ENCODE measurements around the gene FKBP5.
A peak's percentile ranks its signal among the peaks of the same experiment; 100 is the strongest.
"Not testable (repeated sequence)": the region's sequence is repeated elsewhere in the genome, so short reads cannot be mapped to it uniquely, and the experiment has no call there.

The FKBP5 gene

DNA sequence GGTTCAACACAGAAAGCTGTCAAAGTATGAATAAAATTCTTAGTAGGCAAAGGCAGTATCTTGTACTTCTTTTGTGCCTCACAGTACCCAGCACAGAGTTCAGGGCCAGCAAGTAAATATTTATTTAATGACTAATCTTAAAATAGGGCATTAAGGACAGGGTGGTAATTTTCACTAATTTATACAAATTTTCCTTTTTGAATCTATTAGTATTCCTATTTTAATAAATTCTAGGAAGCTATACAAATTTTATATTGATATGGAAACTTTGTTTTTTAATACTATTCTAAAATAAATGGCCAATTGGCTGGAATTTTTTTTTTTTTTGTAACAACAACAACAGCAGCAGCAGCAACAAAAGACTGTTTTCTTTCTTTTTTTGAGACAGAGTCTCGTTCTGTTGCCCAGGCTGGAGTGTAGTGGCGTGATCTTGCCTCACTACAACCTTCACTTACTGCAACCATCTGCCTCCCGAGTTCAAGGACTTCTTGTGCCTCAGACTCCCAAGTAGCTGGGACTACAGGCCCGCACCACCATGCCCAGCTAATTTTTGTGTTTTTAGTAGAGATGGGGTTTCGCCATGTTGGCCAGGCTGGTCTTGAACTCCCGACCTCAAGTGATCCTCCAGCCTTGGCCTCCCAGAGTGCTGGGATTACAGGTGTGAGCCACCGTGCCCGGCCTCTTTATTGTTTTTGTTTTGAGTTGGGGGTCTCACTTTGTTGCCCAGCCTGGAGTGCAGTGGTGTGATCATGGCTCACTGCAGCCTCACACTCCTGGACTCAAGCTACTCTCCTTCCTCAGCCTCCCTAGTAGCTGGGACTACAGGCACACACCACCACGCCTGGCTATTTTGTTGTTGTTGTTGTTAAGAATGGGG is 85.2 kb downstream of the FKBP5 start:
- no peak overlapping the region for H3K4me3 ChIP-seq (replicated peaks in 1 of 2; ENCODE audit: low read depth in 2 of 2, low read length in 2 of 2)
- TF ChIP-seq, protein P1, sequence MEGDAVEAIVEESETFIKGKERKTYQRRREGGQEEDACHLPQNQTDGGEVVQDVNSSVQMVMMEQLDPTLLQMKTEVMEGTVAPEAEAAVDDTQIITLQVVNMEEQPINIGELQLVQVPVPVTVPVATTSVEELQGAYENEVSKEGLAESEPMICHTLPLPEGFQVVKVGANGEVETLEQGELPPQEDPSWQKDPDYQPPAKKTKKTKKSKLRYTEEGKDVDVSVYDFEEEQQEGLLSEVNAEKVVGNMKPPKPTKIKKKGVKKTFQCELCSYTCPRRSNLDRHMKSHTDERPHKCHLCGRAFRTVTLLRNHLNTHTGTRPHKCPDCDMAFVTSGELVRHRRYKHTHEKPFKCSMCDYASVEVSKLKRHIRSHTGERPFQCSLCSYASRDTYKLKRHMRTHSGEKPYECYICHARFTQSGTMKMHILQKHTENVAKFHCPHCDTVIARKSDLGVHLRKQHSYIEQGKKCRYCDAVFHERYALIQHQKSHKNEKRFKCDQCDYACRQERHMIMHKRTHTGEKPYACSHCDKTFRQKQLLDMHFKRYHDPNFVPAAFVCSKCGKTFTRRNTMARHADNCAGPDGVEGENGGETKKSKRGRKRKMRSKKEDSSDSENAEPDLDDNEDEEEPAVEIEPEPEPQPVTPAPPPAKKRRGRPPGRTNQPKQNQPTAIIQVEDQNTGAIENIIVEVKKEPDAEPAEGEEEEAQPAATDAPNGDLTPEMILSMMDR (IDR thresholded peaks at IDR 0.05; ENCODE audit: low read depth, low read length), result no peak
- DNase-seq (ENCODE audit: low read depth in 2 of 2), result peak; percentile 44 to 53

GRCh38 chr6:35602133-35602946 is 86.4 kb downstream of the FKBP5 start:
- TF ChIP-seq, protein P1 (IDR thresholded peaks at IDR 0.05; ENCODE audit: low read depth, low read length), result no peak
- DNase-seq (ENCODE audit: low read depth in 2 of 2), result peak; percentile 78 to 81
- no peak overlapping the region for H3K4me3 ChIP-seq (replicated peaks in 1 of 2; ENCODE audit: low read depth in 2 of 2, low read length in 2 of 2)

DNA sequence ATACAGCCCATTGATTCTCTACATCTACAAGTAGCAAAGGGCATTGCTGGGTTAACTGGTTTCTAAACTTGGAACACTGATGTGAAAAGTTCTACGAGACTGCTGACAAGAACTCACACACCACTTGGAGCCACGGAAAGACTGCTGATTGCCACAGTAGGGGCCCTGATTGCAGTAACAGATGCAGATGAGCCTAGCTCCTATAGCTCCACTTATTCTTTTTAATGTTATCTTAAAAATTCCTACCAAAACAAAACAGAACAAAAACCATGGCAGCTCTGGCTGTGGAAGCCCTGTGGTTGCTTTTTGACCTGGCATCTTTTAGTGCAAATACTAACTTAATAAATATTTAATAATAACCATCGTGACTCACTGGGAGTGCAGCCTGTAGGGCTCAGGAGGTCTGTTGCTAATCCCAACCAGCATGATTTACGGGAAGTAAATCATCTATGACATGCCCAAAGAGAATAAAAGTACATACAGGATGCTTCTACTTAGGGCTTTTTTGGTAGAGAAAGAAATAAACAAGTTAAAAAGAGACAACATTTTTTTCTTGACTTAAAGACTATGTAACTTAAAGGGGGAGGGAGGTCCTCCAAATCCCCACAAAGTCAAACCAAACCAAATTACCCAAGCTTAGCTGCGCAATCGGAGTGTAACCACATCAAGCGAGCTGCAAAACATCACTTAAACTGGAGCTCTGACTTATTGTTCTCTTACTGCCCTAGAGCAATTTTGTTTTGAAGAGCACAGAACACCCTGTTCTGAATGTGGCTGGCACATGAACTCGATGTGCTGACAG is 87.2 kb downstream of the FKBP5 start:
- peak overlapping the region in 1 of 2 donors; percentile 32 for H3K4me3 ChIP-seq (replicated peaks in 1 of 2; ENCODE audit: low read depth in 2 of 2, low read length in 2 of 2)
- DNase-seq (ENCODE audit: low read depth in 2 of 2), result peak; percentile 92 to 93
- TF ChIP-seq, protein P1 (IDR thresholded peaks at IDR 0.05; ENCODE audit: low read depth, low read length), result no peak

DNA sequence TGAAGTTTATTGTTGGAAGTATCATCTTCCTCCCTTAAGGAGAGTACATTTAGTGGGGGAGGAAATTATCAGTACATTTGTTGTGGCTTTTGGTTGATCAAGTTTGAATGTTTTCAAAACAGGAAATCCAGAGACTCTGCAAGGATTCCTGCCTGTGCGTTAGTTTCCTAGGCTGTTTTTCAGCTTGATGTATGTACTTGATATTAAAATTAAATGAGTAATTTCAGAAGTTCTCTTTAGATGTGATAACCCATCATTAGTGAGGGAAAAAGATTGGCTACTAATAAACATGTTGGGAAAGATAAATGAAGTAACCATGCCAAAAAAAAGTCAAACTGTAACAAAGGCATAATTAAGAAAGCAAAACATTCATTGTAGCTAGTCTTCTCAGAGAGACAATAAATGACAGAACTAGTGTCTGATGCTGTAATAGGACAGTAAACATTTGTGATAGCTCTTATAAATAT is 88.0 kb downstream of the FKBP5 start:
- TF ChIP-seq, protein P1 (IDR thresholded peaks at IDR 0.05; ENCODE audit: low read depth, low read length), result no peak
- peak; percentile 36 to 51 for DNase-seq (ENCODE audit: low read depth in 2 of 2)
- no peak overlapping the region for H3K4me3 ChIP-seq (replicated peaks in 1 of 2; ENCODE audit: low read depth in 2 of 2, low read length in 2 of 2)

DNA sequence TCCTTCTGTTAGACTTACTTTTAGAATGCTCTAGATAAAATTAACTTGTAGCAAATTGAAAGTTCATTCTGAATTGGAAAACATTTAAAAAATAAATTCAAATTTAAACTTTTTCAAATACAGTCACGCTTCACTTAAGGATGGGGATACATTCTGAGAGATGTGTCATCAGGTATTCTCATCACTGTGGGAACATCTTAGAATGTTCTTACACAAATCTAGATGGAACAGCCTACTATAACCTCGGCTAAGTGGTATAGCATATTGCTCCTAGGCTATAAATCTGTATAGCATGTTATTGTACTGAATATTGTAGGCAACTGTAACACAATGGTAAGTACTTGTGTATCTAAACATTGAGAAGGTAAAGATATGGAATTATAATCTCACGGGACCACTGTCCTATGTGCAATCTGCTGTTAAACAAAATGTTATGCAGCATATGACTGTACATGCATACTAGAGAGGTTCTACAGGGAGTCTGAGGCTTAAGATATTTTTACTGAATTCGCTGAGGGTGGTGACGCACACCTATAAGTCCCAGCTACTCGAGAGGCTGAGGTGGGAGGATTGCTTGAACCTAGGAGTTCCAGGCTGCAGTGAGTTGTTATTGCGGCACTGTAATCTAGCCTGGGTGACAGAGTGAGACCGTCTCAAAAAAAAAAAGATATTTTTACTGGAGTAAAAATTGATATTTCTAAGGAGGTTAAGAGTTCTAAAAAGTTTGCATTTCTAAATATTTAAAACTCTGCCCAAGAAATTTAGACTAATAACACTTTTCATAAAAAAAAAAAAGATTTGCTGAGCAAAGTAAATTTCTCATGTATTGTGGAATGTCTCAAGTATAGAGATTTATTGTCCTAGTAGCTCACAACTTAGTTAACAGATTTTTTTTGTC is 88.7 kb downstream of the FKBP5 start:
- peak in 1 of 2 donors; percentile 65 for DNase-seq (ENCODE audit: low read depth in 2 of 2)
- TF ChIP-seq, protein P1 (IDR thresholded peaks at IDR 0.05; ENCODE audit: low read depth, low read length), result no peak
- no peak overlapping the region for H3K4me3 ChIP-seq (replicated peaks in 1 of 2; ENCODE audit: low read depth in 2 of 2, low read length in 2 of 2)

DNA sequence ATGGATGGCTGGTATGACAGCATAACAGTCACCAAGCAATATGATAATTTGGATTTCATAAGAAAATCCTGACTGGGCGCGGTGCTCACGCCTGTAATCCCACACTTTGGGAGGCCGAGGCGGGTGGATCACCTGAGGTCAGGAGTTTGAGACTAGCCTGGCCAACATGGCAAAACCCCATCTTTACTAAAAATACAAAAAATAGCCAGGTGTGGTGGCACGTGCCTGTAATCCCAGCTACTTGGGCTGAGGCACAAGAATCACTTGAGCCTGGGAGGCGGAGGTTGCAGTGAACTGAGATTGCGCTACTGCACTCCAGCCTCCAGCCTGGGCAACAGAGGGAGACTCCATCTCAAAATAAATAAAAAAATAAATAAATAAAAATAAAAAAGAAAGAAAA is 90.1 kb downstream of the FKBP5 start:
- not testable (repeated sequence) for H3K4me3 ChIP-seq (replicated peaks in 1 of 2; ENCODE audit: low read depth in 2 of 2, low read length in 2 of 2); DNase-seq (ENCODE audit: low read depth in 2 of 2)
